ENCODE measurements around the gene ZCCHC24.

ZCCHC24 gene

GRCh38 chr10:79482741-79483140, 37.3 kb upstream of the ZCCHC24 start:
- no peak overlapping the region for H3K27ac ChIP-seq (ENCODE audit: low read depth, low read length)
- no peak overlapping the region for H3K4me3 ChIP-seq (ENCODE audit: low read length)
- no peak overlapping the region for H3K4me2 ChIP-seq (ENCODE audit: low read length)
- no peaks in the 10 kb centered on the region for H3K79me2 ChIP-seq (ENCODE audit: control insufficient read depth, low read length)
- peaks cover 6% of the 10 kb centered on the region; the same call in 1 of the 2 replicates for H3K27me3 ChIP-seq (ENCODE audit: control insufficient read depth, low read length)
- H4K20me1 ChIP-seq (ENCODE audit: control insufficient read depth, insufficient read depth, low read depth, low read length) = no peaks in the 10 kb centered on the region
- H3K9me2 ChIP-seq (replicated peaks; ENCODE audit: control insufficient read depth, low read length) = no peaks in the 10 kb centered on the region
- TF ChIP-seq CTCF (IDR thresholded peaks at IDR 0.05; ENCODE audit: low read depth, low read length, poor library complexity, severe bottlenecking) = no peak
- no peak for TF ChIP-seq EZH2phosphoT487 (IDR thresholded peaks at IDR 0.05; ENCODE audit: borderline replicate concordance, low read length)
- no peaks in the 10 kb centered on the region for H3K4me1 ChIP-seq (ENCODE audit: control insufficient read depth, low read length)
- H3F3A ChIP-seq (ENCODE audit: control insufficient read depth, insufficient read depth) = no peaks in the 10 kb centered on the region
- H3K36me3 ChIP-seq (ENCODE audit: control insufficient read depth, low read length) = no peaks in the 10 kb centered on the region
- no peaks in the 10 kb centered on the region for H3K9me3 ChIP-seq (ENCODE audit: control insufficient read depth, insufficient read depth, low read length)

GRCh38 chr10:79482304-79482703, 36.9 kb upstream of the ZCCHC24 start:
- H3K4me2 ChIP-seq (ENCODE audit: low read length) = no peak overlapping the region
- H3K9me3 ChIP-seq (ENCODE audit: control insufficient read depth, insufficient read depth, low read length) = no peaks in the 10 kb centered on the region
- no peaks in the 10 kb centered on the region for H3K79me2 ChIP-seq (ENCODE audit: control insufficient read depth, low read length)
- H3K9me2 ChIP-seq (replicated peaks; ENCODE audit: control insufficient read depth, low read length) = no peaks in the 10 kb centered on the region
- H3K27me3 ChIP-seq (ENCODE audit: control insufficient read depth, low read length) = peaks cover 6% of the 10 kb centered on the region; the same call in 1 of the 2 replicates
- H3F3A ChIP-seq (ENCODE audit: control insufficient read depth, insufficient read depth) = no peaks in the 10 kb centered on the region
- H3K27ac ChIP-seq (ENCODE audit: low read depth, low read length) = no peak overlapping the region
- TF ChIP-seq EZH2phosphoT487 (IDR thresholded peaks at IDR 0.05; ENCODE audit: borderline replicate concordance, low read length) (no peak), CTCF (IDR thresholded peaks at IDR 0.05; ENCODE audit: low read depth, low read length, poor library complexity, severe bottlenecking) (no peak)
- H4K20me1 ChIP-seq (ENCODE audit: control insufficient read depth, insufficient read depth, low read depth, low read length) = no peaks in the 10 kb centered on the region
- H3K36me3 ChIP-seq (ENCODE audit: control insufficient read depth, low read length) = no peaks in the 10 kb centered on the region
- no peaks in the 10 kb centered on the region for H3K4me1 ChIP-seq (ENCODE audit: control insufficient read depth, low read length)
- H3K4me3 ChIP-seq (ENCODE audit: low read length) = no peak overlapping the region

- Histone ChIP-seq H3K4me3 (ENCODE audit: low read length) (no peak overlapping the region), H3K36me3 (ENCODE audit: control insufficient read depth, low read length) (no peaks in the 10 kb centered on the region), H3K4me1 (ENCODE audit: control insufficient read depth, low read length) (no peaks in the 10 kb centered on the region), H3K9me2 (replicated peaks; ENCODE audit: control insufficient read depth, low read length) (no peaks in the 10 kb centered on the region), H3K9me3 (ENCODE audit: control insufficient read depth, insufficient read depth, low read length) (no peaks in the 10 kb centered on the region), H3K27me3 (ENCODE audit: control insufficient read depth, low read length) (peaks cover 11% of the 10 kb centered on the region; the same call in 1 of the 2 replicates), H3K4me2 (ENCODE audit: low read length) (no peak overlapping the region), H3K27ac (ENCODE audit: low read depth, low read length) (no peak overlapping the region), H3K79me2 (ENCODE audit: control insufficient read depth, low read length) (no peaks in the 10 kb centered on the region), H3F3A (ENCODE audit: control insufficient read depth, insufficient read depth) (no peaks in the 10 kb centered on the region), H4K20me1 (ENCODE audit: control insufficient read depth, insufficient read depth, low read depth, low read length) (no peaks in the 10 kb centered on the region)
- TF ChIP-seq CTCF (IDR thresholded peaks at IDR 0.05; ENCODE audit: low read depth, low read length, poor library complexity, severe bottlenecking) (no peak), EZH2phosphoT487 (IDR thresholded peaks at IDR 0.05; ENCODE audit: borderline replicate concordance, low read length) (no peak)
Observed at GRCh38 chr10:79479283-79479909, 34.0 kb upstream of the ZCCHC24 start.

Data from DOHH2 (cell line).